ENCODE data around the gene SH3BGRL2.
"Not testable (repeated sequence)": the region's sequence is repeated elsewhere in the genome, so short reads cannot be mapped to it uniquely, and the experiment has no call there.

- not testable (repeated sequence) for TF ChIP-seq CTCF (IDR thresholded peaks at IDR 0.05; ENCODE audit: low read depth, low read length, missing input control); ATF3 (IDR thresholded peaks at IDR 0.05); RXRA (IDR thresholded peaks at IDR 0.05); REST (IDR thresholded peaks at IDR 0.05); JUND (IDR thresholded peaks at IDR 0.05); EGR1 (IDR thresholded peaks at IDR 0.05; ENCODE audit: low read depth in 2 of 2); RAD21 (IDR thresholded peaks at IDR 0.05); GABPA (IDR thresholded peaks at IDR 0.05 in 1 of 2, conservative IDR thresholded peaks at IDR 0.05 in 1 of 2); HNF4G (IDR thresholded peaks at IDR 0.05); SP1 (IDR thresholded peaks at IDR 0.05)
These were observed 51.6 kb downstream of the SH3BGRL2 start for GRCh38 chr6:79682682-79683081.

Data from liver (tissue), 3 donors.